B cell (primary cell): ENCODE data around the gene MYO1B. TPM values are rescaled to one million over a fixed set of nuclear protein-coding genes. Genes with fewer than 3 reads are reported as not detected.

Experiments used
- ATAC-seq: fragments of 200-7000 bp; cut with Tn5 transposase; one replicate; pipeline ENCODE4 v1.10.0; 2021; ENCODE audit warnings: low read depth, mild to moderate bottlenecking, moderate number of reproducible peaks, moderate library complexity
- CTCF ChIA-PET: fragments of 350-600 bp; sonication (Branson Sonifier 250); formaldehyde crosslinking; loops from one replicate; lab custom pipeline; 2021; ENCODE audit warnings: antibody characterized with exemption, inconsistent platforms; lab: Charles Lee
- POLR2A ChIA-PET: fragments of 350-600 bp; sonication (Branson Sonifier 250); formaldehyde crosslinking; loops from one replicate; lab custom pipeline; 2021; ENCODE audit warnings: antibody characterized with exemption; lab: Charles Lee
- DNase-seq: peaks from one replicate; pipeline ENCODE4 v3.0.0; 2013
- H2AFZ ChIP-seq: 2 replicates; pipeline ENCODE4 v1.6.1; 2012; ENCODE audit warnings: mild to moderate bottlenecking, low read depth, low read length; ENCODE audit not compliant: insufficient read depth, poor library complexity, severe bottlenecking
- H3K27ac ChIP-seq, 2 donors: 1 replicate in 1 of 2; 2 replicates in 1 of 2; pipeline ENCODE4 v1.5.1; 2012 to 2013; ENCODE audit warnings: low read length in 2 of 2, mild to moderate bottlenecking in 2 of 2, moderate library complexity in 1 of 2
- H3K27me3 ChIP-seq, 4 experiments: fragments of 200-600 bp in 1 of 4; sonication (generic) in 1 of 4; replicated peaks in 1 of 4; 1 replicate in 2 of 4; 2 replicates in 2 of 4; pipeline versions ENCODE4 v1.6.1 to v1.7.0; 2013 to 2016; ENCODE audit warnings: low read length in 3 of 4, mild to moderate bottlenecking in 2 of 4, mixed read lengths in 1 of 4, moderate library complexity in 1 of 4; ENCODE audit not compliant: insufficient read depth in 4 of 4, control insufficient read depth in 3 of 4; ENCODE audit errors: control extremely low read depth in 1 of 4
- H3K36me3 ChIP-seq, 2 experiments: replicated peaks in 1 of 2; 1 replicate in 1 of 2; 2 replicates in 1 of 2; pipeline versions ENCODE4 v1.6.1 to v1.7.1; 2013; ENCODE audit warnings: low read length in 1 of 2; ENCODE audit not compliant: insufficient read depth in 2 of 2, control insufficient read depth in 1 of 2; ENCODE audit errors: control extremely low read depth in 1 of 2, extremely low read depth in 1 of 2
- H3K4me1 ChIP-seq, 2 donors: fragments of 200-600 bp in 1 of 2; sonication (generic) in 1 of 2; 1 replicate in 1 of 2; 2 replicates in 1 of 2; pipeline versions ENCODE4 v1.5.1 to v1.6.1; 2013 to 2017; ENCODE audit warnings: low read length in 2 of 2; ENCODE audit not compliant: control insufficient read depth in 2 of 2, insufficient read depth in 2 of 2
- H3K4me2 ChIP-seq: replicated peaks from 2 replicates; pipeline ENCODE3; 2012; ENCODE audit warnings: mild to moderate bottlenecking, low read depth, low read length; ENCODE audit not compliant: poor library complexity, severe bottlenecking
- H3K4me3 ChIP-seq, 5 experiments: fragments of 200-600 bp in 1 of 5; sonication (generic) in 1 of 5; 1 replicate in 3 of 5; 2 replicates in 2 of 5; pipeline versions ENCODE4 v1.5.1 to v1.7.0; 2011 to 2016; ENCODE audit warnings: low read length in 4 of 5, mild to moderate bottlenecking in 4 of 5, low read depth in 2 of 5, control low read depth in 1 of 5, moderate library complexity in 1 of 5; ENCODE audit not compliant: insufficient read depth in 1 of 5; ENCODE audit errors: control extremely low read depth in 1 of 5, extremely low read depth in 1 of 5
- H3K79me2 ChIP-seq: fragments of 200-600 bp; sonication (generic); one replicate; pipeline ENCODE4 v1.6.0; 2016; ENCODE audit warnings: low read length; ENCODE audit not compliant: control insufficient read depth, insufficient read depth
- H3K9ac ChIP-seq: fragments of 200-600 bp; sonication (generic); 2 replicates; pipeline ENCODE4 v1.6.1; 2017; ENCODE audit warnings: mild to moderate bottlenecking, low read length, moderate library complexity
- H3K9me3 ChIP-seq, 3 donors: one replicate each; pipeline versions ENCODE4 v1.6.1 to v1.7.1; 2013; ENCODE audit warnings: low read length in 2 of 3; ENCODE audit not compliant: control insufficient read depth in 2 of 3, insufficient read depth in 1 of 3; ENCODE audit errors: control extremely low read depth in 1 of 3
- H4K20me1 ChIP-seq: 2 replicates; pipeline ENCODE4 v1.6.0; 2012; ENCODE audit warnings: mild to moderate bottlenecking, low read length; ENCODE audit not compliant: insufficient read depth, control insufficient read depth, poor library complexity, severe bottlenecking
- H3K27ac Mint-ChIP-seq: one replicate; pipeline ENCODE4 v1.8.0; 2021; ENCODE audit warnings: mixed read lengths
- H3K27me3 Mint-ChIP-seq: one replicate; pipeline ENCODE4 v1.8.0; 2021; ENCODE audit warnings: mixed read lengths
- H3K4me1 Mint-ChIP-seq: one replicate; pipeline ENCODE4 v1.8.0; 2021; ENCODE audit warnings: mixed read lengths
- H3K4me3 Mint-ChIP-seq: one replicate; pipeline ENCODE4 v1.8.0; 2021; ENCODE audit warnings: mixed read lengths
- H3K9me3 Mint-ChIP-seq: one replicate; pipeline ENCODE4 v1.8.0; 2022; ENCODE audit warnings: mixed read lengths; ENCODE audit not compliant: insufficient read depth
- EZH2 ChIP-seq: IDR thresholded peaks from 2 replicates; pipeline ENCODE4 v1.6.1; 2012; ENCODE audit warnings: borderline replicate concordance, low read depth, mild to moderate bottlenecking, moderate library complexity, low read length; ENCODE audit not compliant: insufficient read depth, poor library complexity, severe bottlenecking
- WGBS: methylation state at CpG from one replicate; pipeline ENCODE4 v1.1.5; 2013; ENCODE audit warnings: missing lambda C conversion rate; ENCODE audit not compliant: insufficient coverage; 5-methylcytosine and 5-hydroxymethylcytosine counted together
- intact Hi-C: fragments of 100-400 bp; cut with micrococcal nuclease; formaldehyde crosslinking; loops from one replicate; pipeline ENCODE4 v1.10.0; 2022
- polyA plus RNA-seq: library from polyadenylated mRNA; depleted of rRNA; stranded (reverse); fragments of >200 nt; gene quantifications from 2 replicates; pipeline ENCODE4 v1.2.3, GENCODE V29; 2012
- total RNA-seq, 2 donors: library from RNA; stranded (reverse); fragments of 120-200 nt in 1 of 2; gene quantifications; 1 replicate in 1 of 2; 2 replicates in 1 of 2; pipeline versions ENCODE4 v1.2.3 to v1.2.4, GENCODE V29; 2013 to 2022
- TF ChIP-seq, protein P1 (sequence below): fragments of 200-600 bp; IDR thresholded peaks from one replicate; pipeline ENCODE4 v1.8.0; 2022; ENCODE audit warnings: antibody characterized with exemption, mild to moderate bottlenecking

The MYO1B gene
- total and polyA plus RNA-seq, 2 donors (not counting 1 experiment from before 2014, with no cell fraction given), result 0.67 to 4.4 TPM

DNA sequence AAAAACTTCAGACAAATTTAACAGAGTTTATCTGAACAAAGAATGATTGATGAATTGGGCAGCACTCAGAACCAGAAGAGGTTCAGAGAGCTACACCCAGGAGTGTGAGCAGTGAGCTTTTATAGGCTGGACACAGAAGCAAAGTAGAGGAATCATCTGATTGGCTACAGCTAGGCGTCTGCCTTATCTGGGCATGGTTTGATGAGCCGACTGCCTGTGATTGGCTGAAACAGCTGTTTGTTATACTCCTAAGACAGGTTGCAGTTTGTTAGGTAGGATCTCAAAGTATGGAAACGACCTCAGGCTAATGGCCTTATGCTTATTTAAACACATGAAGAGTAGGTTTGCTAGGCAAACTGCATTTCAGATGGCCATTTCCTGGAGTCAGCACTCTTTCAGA, 188.9 kb downstream of the MYO1B start:
- H3K4me3 Mint-ChIP-seq, result no peak overlapping the region
- WGBS, result 84% methylated on average over 2 of the region's 3 CpGs

DNA sequence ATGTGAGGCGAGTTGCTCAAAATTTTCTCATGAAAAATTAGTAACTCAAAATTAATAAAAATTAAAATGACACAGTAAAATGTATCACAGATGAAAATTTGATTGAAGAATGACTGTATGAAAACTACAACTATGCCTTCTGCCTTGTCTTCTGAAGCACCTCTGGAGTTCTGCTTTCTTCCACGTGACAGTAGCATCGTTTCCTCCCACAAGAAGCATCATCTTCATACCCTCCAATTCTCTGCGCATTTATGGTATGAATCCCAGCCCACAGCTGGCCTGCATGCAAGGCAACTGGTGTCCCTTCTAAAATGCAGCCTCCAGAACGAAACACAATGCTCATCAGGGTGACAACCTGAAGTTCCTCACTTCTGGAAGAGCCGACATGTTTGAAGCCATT, 189.9 kb downstream of the MYO1B start:
- ChIA-PET CTCF (no interaction called here), POLR2A (no interaction called here)
- H2AFZ ChIP-seq, result no peak overlapping the region
- no peaks in the 10 kb centered on the region for H3K27me3 ChIP-seq
- no peaks in the 10 kb centered on the region for H3K79me2 ChIP-seq
- no peaks in the 10 kb centered on the region for H4K20me1 ChIP-seq
- no peak overlapping the region for H3K27ac ChIP-seq
- Mint-ChIP-seq H3K27ac (no peak overlapping the region), H3K4me1 (peaks cover 6% of the 10 kb centered on the region), H3K9me3 (no peaks in the 10 kb centered on the region), H3K4me3 (no peak overlapping the region), H3K27me3 (peaks cover 4% of the 10 kb centered on the region)
- H3K4me2 ChIP-seq, result no peak overlapping the region
- intact Hi-C loops, result no loop called here
- no peak overlapping the region for H3K9ac ChIP-seq
- ATAC-seq (no peak), DNase-seq (no peak)
- H3K4me3 ChIP-seq, result no peak overlapping the region
- no peak for TF ChIP-seq EZH2
- TF ChIP-seq, protein P1, sequence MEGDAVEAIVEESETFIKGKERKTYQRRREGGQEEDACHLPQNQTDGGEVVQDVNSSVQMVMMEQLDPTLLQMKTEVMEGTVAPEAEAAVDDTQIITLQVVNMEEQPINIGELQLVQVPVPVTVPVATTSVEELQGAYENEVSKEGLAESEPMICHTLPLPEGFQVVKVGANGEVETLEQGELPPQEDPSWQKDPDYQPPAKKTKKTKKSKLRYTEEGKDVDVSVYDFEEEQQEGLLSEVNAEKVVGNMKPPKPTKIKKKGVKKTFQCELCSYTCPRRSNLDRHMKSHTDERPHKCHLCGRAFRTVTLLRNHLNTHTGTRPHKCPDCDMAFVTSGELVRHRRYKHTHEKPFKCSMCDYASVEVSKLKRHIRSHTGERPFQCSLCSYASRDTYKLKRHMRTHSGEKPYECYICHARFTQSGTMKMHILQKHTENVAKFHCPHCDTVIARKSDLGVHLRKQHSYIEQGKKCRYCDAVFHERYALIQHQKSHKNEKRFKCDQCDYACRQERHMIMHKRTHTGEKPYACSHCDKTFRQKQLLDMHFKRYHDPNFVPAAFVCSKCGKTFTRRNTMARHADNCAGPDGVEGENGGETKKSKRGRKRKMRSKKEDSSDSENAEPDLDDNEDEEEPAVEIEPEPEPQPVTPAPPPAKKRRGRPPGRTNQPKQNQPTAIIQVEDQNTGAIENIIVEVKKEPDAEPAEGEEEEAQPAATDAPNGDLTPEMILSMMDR, result no peak
- 90% methylated on average over 4 of the region's 6 CpGs for WGBS
- peaks cover 0 to 4% of the 10 kb centered on the region in 2 donors for H3K4me1 ChIP-seq
- H3K36me3 ChIP-seq, result no peaks in the 10 kb centered on the region
- H3K9me3 ChIP-seq, result peaks cover 0 to 2% (median 0%) of the 10 kb centered on the region in 3 donors

More for the DNA sequence above, 188.9 kb downstream of the MYO1B start:
- Histone ChIP-seq H3K4me1 (peaks cover 0 to 4% of the 10 kb centered on the region in 2 donors), H3K36me3 (no peaks in the 10 kb centered on the region), H3K79me2 (no peaks in the 10 kb centered on the region), H3K4me3 (no peak overlapping the region), H3K4me2 (no peak overlapping the region), H3K9me3 (peaks cover 0 to 2% (median 0%) of the 10 kb centered on the region in 3 donors), H3K9ac (no peak overlapping the region), H4K20me1 (no peaks in the 10 kb centered on the region), H2AFZ (no peak overlapping the region), H3K27me3 (no peaks in the 10 kb centered on the region), H3K27ac (no peak overlapping the region)
- POLR2A ChIA-PET, result no interaction called here
- Mint-ChIP-seq H3K4me1 (peaks cover 6% of the 10 kb centered on the region), H3K9me3 (no peaks in the 10 kb centered on the region), H3K27me3 (peaks cover 4% of the 10 kb centered on the region), H3K27ac (no peak overlapping the region)
- ATAC-seq, result no peak
- no peak for TF ChIP-seq EZH2
- TF ChIP-seq, protein P1, result no peak
- CTCF ChIA-PET, result no interaction called here
- DNase-seq, result no peak
- intact Hi-C loops, result no loop called here
